ENCODE data around the gene LRRC17.

DNA sequence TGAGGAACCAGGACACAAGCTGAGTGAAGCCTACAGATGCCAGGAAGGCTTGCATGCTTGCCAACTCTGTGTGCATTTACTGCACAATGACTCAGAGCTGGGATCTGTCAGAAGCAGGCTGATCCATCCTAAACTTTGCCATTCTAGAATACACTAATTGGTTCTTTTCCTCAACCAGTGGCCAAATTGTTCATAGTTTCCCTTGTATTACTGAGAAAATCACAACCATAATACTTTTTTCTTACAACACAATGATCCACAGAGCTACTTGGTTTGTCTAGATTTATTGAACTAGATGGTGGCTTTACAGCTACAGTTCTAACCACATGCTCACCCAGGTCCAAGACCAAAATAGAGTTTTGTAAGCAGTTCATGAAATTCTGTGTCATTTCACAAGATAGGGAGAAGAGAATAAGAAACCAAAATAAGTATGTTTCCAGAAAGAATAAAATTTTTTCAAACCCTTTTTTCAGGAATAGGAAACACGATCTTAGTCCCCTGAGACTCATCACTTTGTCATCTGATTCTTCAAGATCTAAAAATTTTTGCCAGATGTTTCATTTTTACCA lies 21.0 kb upstream of the LRRC17 start:
- TF ChIP-seq, protein P1, sequence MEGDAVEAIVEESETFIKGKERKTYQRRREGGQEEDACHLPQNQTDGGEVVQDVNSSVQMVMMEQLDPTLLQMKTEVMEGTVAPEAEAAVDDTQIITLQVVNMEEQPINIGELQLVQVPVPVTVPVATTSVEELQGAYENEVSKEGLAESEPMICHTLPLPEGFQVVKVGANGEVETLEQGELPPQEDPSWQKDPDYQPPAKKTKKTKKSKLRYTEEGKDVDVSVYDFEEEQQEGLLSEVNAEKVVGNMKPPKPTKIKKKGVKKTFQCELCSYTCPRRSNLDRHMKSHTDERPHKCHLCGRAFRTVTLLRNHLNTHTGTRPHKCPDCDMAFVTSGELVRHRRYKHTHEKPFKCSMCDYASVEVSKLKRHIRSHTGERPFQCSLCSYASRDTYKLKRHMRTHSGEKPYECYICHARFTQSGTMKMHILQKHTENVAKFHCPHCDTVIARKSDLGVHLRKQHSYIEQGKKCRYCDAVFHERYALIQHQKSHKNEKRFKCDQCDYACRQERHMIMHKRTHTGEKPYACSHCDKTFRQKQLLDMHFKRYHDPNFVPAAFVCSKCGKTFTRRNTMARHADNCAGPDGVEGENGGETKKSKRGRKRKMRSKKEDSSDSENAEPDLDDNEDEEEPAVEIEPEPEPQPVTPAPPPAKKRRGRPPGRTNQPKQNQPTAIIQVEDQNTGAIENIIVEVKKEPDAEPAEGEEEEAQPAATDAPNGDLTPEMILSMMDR (IDR thresholded peaks at IDR 0.05 in 4 of 5, conservative IDR thresholded peaks at IDR 0.05 in 1 of 5) = no peak
- TF ChIP-seq POLR2A (IDR thresholded peaks at IDR 0.05) = no peak
